Testis (tissue), 3 donors: ENCODE measurements around the gene TBXAS1. TPM values are rescaled to one million over a fixed set of nuclear protein-coding genes. Genes with fewer than 3 reads are reported as not detected.

Experiments
- DNase-seq: peaks from one replicate; pipeline ENCODE4 v3.0.0-alpha.2; 2019
- H3K27ac ChIP-seq, 2 donors: fragments of 200-600 bp; sonication (generic); one replicate each; pipeline ENCODE4 v1.5.1; 2019
- H3K27me3 ChIP-seq: fragments of 200-600 bp; sonication (generic); one replicate; pipeline ENCODE4 v1.5.1; 2019
- H3K36me3 ChIP-seq: fragments of 200-600 bp; sonication (generic); one replicate; pipeline ENCODE4 v1.5.1; 2017; ENCODE audit warnings: low read depth; ENCODE audit errors: missing control alignments
- H3K4me1 ChIP-seq: fragments of 200-600 bp; sonication (generic); one replicate; pipeline ENCODE4 v1.5.1; 2019
- H3K4me3 ChIP-seq, 2 donors: fragments of 200-600 bp; sonication (generic); one replicate each; pipeline ENCODE4 v1.5.1; 2017 to 2019
- H3K9me3 ChIP-seq: fragments of 200-600 bp; sonication (generic); one replicate; pipeline ENCODE4 v1.5.1; 2017
- POLR2A ChIP-seq: fragments of 450-650 bp; IDR thresholded peaks from one replicate; pipeline ENCODE4 v1.6.1; 2017; ENCODE audit warnings: antibody characterized with exemption, mild to moderate bottlenecking, moderate library complexity
- WGBS, 2 donors: methylation state at CpG; one replicate each; pipeline ENCODE4 v1.1.5; 2018; 5-methylcytosine and 5-hydroxymethylcytosine counted together
- intact Hi-C: fragments of 100-400 bp; cut with DNase I; formaldehyde crosslinking; loops from one replicate; pipeline ENCODE4 v1.15.1; 2023; ENCODE audit warnings: low total_unique reads
- polyA plus RNA-seq: library from polyadenylated mRNA; stranded (reverse); fragments of 350-450 nt; fragmentation: Illumina TruSeq; extraction: RNeasy Lipid Tissue Mini Kit (QIAGEN cat#74804); gene quantifications from one replicate; pipeline ENCODE4 v1.2.3, GENCODE V29; 2014; ENCODE audit warnings: low read depth, low replicate concordance; ENCODE audit not compliant: insufficient read depth
- total RNA-seq, 2 donors: library from RNA; depleted of rRNA; stranded (reverse); fragments of >200 nt; gene quantifications; one replicate each; pipeline ENCODE4 v1.2.3, GENCODE V29; 2016
- TF ChIP-seq, protein P1 (sequence below), 3 experiments: fragments of 450-650 bp in 2 of 3; fragments of 200-600 bp in 1 of 3; sonication (generic) in 1 of 3; IDR thresholded peaks; one replicate each; pipeline ENCODE4 v1.5.1; 2016 to 2019; ENCODE audit warnings: antibody characterized with exemption in 3 of 3, mild to moderate bottlenecking in 2 of 3, moderate library complexity in 1 of 3

TBXAS1 gene
- total and polyA plus RNA-seq, 3 donors from 2014 or later: 4.9 to 5.7 (median 5.2) TPM

DNA sequence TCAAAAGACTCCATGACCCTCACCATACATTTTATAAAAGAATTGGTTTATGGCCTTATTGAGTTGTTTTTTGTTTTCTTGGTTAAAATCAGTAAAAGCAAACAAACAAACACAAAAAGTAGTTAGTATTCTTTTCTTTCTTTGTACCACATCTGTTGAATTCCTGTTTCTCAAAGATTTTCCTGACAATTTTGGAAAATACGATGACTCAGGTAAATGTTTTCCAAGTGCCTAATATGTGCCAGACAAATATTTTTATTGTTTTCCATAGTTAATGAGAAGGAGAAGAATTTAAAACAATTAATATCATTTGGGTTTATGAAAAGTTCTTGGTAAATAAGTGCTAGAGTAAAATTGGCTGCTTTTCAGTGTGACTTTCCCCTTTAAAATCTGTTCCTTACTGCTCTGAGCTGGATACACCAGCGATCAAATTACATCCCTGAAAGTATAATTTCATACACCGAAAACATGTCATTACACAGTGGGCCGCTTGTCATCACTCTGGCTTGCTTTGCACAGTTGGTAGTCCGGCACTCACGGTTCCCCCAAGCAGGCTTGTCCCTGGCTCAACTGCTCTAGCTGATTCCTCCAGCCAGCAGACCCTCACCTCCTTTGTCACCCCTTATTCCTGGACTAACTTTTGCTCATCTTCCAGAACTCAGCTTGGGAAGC, 80.5 kb downstream of the TBXAS1 start:
- Histone ChIP-seq H3K4me1 (no peaks in the 10 kb centered on the region), H3K9me3 (no peaks in the 10 kb centered on the region), H3K4me3 (no peak overlapping the region), H3K27ac (no peak overlapping the region), H3K27me3 (no peaks in the 10 kb centered on the region), H3K36me3 (no peaks in the 10 kb centered on the region)
- intact Hi-C loops: no loop called here
- no peak for DNase-seq
- 57 to 64% methylated on average over 6 of the region's 6 CpGs for WGBS, 2 donors
- TF ChIP-seq, protein P1, sequence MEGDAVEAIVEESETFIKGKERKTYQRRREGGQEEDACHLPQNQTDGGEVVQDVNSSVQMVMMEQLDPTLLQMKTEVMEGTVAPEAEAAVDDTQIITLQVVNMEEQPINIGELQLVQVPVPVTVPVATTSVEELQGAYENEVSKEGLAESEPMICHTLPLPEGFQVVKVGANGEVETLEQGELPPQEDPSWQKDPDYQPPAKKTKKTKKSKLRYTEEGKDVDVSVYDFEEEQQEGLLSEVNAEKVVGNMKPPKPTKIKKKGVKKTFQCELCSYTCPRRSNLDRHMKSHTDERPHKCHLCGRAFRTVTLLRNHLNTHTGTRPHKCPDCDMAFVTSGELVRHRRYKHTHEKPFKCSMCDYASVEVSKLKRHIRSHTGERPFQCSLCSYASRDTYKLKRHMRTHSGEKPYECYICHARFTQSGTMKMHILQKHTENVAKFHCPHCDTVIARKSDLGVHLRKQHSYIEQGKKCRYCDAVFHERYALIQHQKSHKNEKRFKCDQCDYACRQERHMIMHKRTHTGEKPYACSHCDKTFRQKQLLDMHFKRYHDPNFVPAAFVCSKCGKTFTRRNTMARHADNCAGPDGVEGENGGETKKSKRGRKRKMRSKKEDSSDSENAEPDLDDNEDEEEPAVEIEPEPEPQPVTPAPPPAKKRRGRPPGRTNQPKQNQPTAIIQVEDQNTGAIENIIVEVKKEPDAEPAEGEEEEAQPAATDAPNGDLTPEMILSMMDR (IDR thresholded peaks at IDR 0.05): no peak

- DNase-seq: no peak
- Histone ChIP-seq H3K9me3 (no peaks in the 10 kb centered on the region), H3K27me3 (no peaks in the 10 kb centered on the region), H3K27ac (no peak overlapping the region), H3K36me3 (no peaks in the 10 kb centered on the region), H3K4me3 (no peak overlapping the region), H3K4me1 (no peaks in the 10 kb centered on the region)
- WGBS, 2 donors: 81 to 89% methylated on average over 11 of the region's 11 CpGs
- intact Hi-C loops: no loop called here
- TF ChIP-seq, protein P1 (IDR thresholded peaks at IDR 0.05): no peak
- no peak for TF ChIP-seq POLR2A
Measured at GRCh38 chr7:139913021-139913844, 84.2 kb downstream of the TBXAS1 start.

DNA sequence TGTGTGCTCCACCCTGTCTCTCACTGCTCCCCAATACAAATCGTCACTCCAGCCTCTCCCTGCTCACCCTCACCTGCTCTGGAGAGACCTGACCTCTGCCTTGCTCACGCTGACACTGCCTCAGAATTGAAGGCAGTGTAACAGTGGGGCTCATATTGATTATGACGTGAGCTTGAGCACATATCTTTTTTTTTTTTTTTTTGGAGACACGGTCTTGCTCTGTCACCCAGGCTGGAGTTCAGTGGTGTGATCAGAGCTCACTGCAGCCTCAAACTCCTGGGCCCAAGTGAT, 84.7 kb downstream of the TBXAS1 start:
- no peak for TF ChIP-seq POLR2A
- TF ChIP-seq, protein P1 (IDR thresholded peaks at IDR 0.05): no peak
- H3K9me3 ChIP-seq: no peaks in the 10 kb centered on the region
- intact Hi-C loops: no loop called here
- H3K36me3 ChIP-seq: no peaks in the 10 kb centered on the region
- WGBS, 2 donors: 69 to 81% methylated on average over 4 of the region's 4 CpGs
- H3K4me1 ChIP-seq: no peaks in the 10 kb centered on the region
- H3K4me3 ChIP-seq: no peak overlapping the region
- DNase-seq: no peak
- no peak overlapping the region for H3K27ac ChIP-seq
- no peaks in the 10 kb centered on the region for H3K27me3 ChIP-seq

GRCh38 chr7:139914306-139915267, 85.5 kb downstream of the TBXAS1 start:
- Histone ChIP-seq H3K9me3 (no peaks in the 10 kb centered on the region), H3K4me1 (no peaks in the 10 kb centered on the region), H3K27me3 (no peaks in the 10 kb centered on the region), H3K36me3 (no peaks in the 10 kb centered on the region), H3K27ac (no peak overlapping the region), H3K4me3 (no peak overlapping the region)
- DNase-seq: no peak
- TF ChIP-seq, protein P1 (IDR thresholded peaks at IDR 0.05): no peak
- no peak for TF ChIP-seq POLR2A
- 97% methylated on average over 6 of the region's 6 CpGs for WGBS, 2 donors
- intact Hi-C loops: no loop called here
